Forelimb muscle (tissue), 1 donor: ENCODE data around the gene TMEM247. TPM values are rescaled to one million over a fixed set of nuclear protein-coding genes. Genes with fewer than 3 reads are reported as not detected.

Source experiments
- DNase-seq: peaks from one replicate; pipeline ENCODE4 v3.0.0-alpha.2; 2013; ENCODE audit warnings: low read depth
- polyA plus RNA-seq: library from polyadenylated mRNA; unstranded; fragments of 120-200 nt; gene quantifications from one replicate; pipeline ENCODE4 v1.2.1, GENCODE V29; 2013; ENCODE audit not compliant: insufficient read length

Gene TMEM247
- polyA plus RNA-seq: not detected

- DNase-seq: no peak
Observed at GRCh38 chr2:46479265-46479664, at the start of gene TMEM247. Gene TMEM247, plus strand, starts transcription at chr2:46479565.

GRCh38 chr2:46430413-46430812 is 49.0 kb upstream of the TMEM247 start:
- no peak for DNase-seq

GRCh38 chr2:46430992-46431391 is 48.4 kb upstream of the TMEM247 start:
- no peak for DNase-seq

DNA sequence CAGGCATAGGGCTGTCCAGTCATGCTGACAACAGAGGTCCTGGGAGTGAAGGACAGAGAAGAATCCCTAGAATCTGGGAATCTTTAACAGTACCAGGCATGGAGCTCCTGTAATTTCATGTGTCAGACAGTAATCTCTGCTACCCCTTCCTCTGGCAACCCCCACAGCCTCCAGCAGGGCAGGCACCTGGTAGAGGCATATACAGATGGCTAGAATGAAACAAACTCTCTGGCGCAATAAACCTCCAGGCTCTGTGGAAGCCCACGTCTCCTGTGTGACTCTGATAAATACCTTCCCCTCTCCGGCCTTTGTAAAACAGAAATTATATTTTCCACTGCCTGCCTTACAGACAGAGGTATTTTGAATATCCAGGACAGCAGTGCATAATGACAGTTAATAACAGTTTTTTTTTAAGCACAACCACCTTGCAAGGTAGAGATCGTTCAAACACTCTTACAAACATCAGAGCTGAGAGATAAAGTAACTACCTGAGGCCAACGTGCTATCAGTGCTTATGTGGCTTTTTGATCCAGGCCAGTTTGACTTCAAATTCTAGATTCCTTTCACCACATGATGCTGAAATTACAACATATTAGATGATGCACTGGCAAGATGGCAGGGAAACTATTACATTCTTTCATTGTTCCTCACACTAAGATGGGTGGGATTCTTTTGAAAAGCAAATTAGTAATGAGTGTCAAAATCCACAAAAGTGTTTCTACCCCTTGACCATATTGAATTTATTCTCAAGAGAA is 47.7 kb upstream of the TMEM247 start:
- no peak for DNase-seq

GRCh38 chr2:46434851-46435273 is 44.5 kb upstream of the TMEM247 start:
- no peak for DNase-seq

- DNase-seq: no peak
Observed at GRCh38 chr2:46435353-46435752, 44.0 kb upstream of the TMEM247 start.

DNA sequence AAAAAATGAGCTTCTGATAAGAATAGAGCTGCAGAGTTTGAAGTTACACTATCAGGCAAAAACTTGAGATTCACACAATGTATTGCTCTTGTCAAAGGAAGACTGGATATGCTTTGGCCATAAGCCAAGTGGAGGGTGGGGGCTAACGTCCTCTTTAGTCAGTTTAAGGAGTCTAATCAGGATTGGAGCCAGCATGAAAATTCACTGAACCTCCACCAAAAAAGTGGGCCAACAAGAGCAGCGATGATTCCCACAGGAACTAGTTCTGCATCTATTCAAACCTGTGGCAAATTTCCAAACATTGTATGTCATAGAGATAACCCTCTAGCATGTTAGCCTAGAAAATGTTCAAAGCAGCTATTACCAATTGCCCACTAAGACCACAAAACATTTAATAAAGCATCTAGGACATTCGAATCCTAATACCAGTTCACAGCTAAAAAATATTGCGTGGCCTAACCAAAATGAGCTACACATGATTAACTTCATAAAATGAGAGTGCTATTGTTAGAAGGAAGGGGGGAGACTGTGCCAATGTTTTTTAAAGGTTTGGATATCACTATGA is 43.5 kb upstream of the TMEM247 start:
- DNase-seq: no peak

DNA sequence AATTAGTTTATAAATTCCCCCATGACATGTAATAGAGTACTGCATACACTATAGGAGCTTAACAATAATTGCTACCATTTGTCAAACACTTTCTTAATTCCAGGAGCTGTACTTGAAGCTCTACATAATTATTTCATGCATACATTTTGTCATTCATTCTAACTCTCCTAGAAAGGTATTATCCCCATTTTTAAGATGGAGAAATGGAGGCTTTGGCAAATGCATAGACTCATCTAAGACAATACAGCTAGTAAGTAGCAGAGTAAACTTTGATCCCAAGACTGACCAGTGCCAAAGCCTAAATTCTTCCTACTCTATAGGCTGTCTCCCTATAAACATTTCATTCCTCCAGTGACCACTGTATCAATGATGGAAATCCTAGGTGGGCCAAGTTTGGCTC is 42.6 kb upstream of the TMEM247 start:
- no peak for DNase-seq

- no peak for DNase-seq
Observed at GRCh38 chr2:46438102-46438501, 41.3 kb upstream of the TMEM247 start.

DNA sequence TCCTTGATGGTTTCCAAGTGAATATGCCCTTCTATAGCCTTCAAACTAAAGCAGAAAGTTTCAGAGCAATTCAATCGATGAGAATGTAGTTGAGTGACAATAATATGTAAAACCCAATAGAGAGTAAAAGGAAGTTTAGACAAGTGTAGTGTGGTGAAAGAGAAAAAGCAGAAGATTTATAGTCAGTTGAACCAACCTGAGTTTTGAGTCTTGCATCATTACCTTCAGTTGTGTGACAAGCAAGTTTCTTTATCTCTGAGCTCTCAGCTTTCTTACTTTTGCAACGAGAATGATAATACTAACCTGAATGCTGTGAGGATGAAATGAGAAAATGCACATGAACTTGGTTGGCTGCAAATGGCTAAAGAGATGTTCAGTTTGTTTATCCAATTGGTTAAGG is 40.6 kb upstream of the TMEM247 start:
- DNase-seq: no peak

DNA sequence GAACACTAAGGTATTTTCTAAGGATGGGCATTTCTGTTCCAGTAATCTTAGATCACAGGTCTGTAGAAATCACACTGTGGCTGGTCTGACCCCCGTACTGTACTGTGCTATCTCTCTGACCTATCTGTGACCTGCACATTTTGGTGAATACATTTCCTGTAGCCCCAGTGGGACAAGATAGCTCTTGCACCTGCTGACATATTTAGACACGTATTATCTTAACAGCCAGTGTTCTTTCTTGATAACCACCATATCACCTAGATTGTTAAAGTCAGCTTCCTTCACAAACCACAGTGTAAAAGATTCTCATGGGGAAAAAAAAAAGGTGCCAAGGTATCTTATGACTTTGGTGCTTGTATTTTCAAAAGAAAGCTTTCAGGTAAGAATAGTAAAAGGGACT is 39.8 kb upstream of the TMEM247 start:
- DNase-seq: no peak

DNA sequence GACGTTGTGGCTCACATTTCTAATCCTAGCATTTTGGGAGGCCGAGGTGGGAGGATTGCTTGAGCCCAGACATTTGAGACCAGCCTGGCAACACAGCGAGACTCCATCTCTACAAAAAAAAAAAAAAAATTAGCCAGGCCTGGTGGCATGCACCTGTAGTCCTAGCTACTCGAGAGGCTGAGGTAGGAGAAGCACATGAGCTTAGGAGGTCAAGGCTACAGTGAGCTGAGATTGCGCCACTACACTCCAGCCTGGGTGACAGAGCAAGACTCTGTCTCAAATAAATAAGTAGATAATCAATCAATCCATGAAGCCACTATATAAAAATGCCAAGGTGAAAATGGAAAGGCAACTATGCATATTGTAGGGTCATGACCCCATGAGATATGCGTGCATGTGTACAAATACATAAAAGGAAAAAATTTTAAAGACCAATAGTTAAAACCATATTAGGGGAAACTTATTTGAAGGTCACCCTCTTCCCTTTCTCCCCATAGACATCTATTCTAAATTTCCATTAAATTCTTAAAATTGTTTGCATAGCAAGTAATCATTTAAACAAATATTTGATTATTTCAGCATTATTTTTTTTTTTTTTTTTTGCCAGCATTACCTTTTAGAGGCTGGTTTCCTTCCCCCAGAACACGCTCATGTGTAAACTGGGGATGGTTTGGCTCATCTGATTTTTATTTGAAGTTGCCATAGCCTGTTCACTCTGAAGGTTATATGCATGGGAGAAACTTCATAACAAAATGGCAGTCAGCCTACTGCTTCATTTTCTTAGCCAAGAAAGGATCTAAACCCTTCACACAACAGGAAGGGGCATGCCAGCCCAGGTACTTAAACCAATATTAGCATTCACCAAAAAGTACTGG is 37.3 kb upstream of the TMEM247 start:
- DNase-seq: no peak

DNA sequence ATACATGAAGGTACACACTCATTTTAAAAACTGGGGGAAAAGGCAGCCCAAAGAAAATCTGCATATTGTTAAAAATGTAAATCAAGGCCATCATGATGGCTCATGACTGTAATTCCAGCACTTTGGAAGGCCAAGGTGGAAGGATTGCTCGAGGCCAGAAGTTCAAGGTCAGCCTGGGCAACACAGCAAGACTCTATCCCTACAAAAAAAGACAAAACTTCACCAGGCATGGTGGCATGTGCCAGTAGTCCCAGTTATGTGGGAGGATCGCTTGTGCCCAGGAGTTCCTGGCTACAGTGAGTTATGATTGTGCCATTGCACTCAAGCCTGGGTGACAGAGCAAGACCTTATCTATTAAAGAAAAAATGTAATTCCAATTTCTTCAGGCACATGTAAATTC is 34.6 kb upstream of the TMEM247 start:
- DNase-seq: no peak

DNA sequence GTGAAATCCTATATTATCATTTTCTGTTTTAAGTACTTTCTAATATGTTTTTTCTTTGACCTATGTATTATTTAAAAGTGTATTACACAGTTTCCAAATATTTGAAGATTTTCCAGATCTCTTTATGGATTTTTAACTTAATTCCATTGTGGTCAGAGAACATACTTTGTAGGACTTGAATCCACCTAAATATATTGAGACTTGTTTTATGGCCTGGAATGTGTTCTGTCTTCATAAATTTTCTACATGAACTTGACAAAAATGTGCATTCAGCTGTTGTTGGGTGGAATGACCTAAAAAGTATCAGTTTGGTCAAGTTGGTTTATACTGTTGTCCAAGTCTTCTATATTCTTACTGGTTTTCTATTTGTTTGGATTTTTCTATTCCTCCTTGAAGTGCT is 33.8 kb upstream of the TMEM247 start:
- DNase-seq: no peak

DNA sequence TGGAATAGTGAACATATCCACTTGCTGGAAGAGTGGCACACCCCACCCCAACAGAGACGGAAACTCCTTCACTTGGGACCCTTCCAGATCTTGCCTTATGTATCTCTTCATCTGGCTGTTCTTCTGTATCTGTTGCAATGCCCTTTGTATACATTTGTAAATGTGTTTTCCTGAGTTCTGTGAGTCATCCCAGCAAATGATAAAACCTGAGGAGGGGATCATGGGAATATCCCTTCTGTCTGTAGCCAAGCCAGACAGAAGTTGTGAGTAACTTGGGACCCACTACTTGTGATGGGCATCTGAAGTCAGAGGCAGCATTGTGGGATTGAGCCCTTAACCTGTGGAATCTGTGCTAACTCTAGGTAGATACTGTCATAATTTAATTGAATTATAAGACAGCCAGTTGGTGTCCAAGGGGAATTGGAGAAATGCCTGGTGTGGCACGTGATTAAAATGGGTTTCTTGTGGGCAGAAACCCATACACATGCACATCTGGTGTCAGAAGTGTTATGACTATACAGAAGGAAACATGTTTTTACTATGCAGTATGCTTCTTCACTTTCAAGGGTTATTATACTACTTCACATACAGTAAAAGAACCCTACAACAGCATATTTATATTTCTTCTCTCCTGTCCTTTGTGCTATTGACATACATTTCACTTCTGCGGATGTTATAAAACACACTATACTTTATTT is 32.3 kb upstream of the TMEM247 start:
- no peak for DNase-seq

DNA sequence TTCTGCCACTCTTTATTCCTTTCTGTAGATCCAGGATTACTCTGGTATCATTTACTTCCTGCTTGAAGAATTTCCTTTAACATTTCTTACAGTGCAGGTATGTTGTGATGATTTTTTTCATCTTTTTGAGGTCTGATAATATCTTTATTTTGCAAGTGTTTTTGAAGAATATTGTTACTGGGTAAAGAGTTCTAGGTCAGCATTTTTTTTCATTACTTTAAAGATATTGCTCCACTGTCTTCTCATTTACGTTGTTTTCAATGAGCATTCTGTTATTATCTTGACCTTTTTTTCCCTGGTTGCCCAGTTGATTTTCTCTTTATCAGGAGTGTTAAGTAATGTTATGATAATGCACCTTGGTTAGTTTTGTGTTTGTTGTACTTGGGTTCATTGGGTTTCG is 31.7 kb upstream of the TMEM247 start:
- no peak for DNase-seq

GRCh38 chr2:46448111-46448510 is 31.3 kb upstream of the TMEM247 start:
- no peak for DNase-seq

GRCh38 chr2:46448641-46449040 is 30.7 kb upstream of the TMEM247 start:
- no peak for DNase-seq

- DNase-seq: no peak
Observed at GRCh38 chr2:46449700-46450099, 29.7 kb upstream of the TMEM247 start.

DNA sequence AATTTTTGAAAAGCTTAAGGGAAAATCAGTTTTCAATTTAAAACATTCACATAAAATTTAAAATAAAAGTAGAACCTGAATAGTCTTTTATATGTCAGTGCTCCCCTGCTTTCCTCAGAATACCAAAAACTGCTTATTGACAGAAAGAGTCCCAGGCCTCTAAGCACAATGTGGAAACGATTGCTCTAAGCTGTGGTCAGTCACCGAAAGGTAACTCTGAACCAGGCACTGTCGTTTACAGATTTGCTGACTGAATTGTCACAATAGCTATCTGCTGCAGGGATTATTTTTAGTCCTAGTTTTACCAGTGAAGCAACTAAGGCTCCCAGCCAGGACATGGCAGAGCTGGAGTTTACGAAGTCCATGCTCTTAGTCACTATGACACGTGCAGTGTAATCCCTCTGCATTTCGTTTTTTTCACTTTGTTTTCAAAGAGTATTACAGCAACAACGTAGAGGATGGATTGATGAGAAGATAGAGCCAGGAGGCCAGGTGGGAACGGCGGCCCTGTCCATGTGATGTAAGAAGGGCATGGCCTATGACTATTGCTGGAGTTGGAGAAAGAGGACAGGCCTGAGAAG is 28.1 kb upstream of the TMEM247 start:
- no peak for DNase-seq

DNA sequence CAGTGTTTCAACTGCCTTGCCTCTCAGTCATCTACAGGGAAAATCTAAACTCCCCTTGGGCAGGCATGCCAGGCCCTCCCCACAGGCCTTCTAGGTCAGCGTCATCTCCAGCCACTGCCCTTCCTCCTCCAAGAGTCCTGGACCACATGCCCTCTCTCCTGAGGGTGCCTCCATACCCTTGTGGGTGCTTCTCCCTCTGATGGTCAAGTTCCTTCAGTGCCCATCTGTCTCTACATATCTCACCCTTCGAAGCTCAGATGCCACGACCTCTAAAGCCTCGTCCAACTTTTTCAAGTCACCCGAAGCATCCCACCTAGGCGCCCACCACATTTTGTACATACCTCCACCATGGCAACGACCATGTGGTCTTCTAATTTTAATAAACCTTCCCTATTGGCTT is 22.6 kb upstream of the TMEM247 start:
- no peak for DNase-seq
